NCI-H345 treated with DMSO at 0.1 percent for 48 hours (cell line): ENCODE measurements around the gene SH3BP4.
A peak's percentile ranks its signal among the peaks of the same experiment; 100 is the strongest.

Source experiments
- DNase-seq: peaks from one replicate; lab custom pipeline; 2025; ENCODE audit not compliant: unreplicated experiment; lab: John Stamatoyannopoulos, UW

Gene SH3BP4

DNA sequence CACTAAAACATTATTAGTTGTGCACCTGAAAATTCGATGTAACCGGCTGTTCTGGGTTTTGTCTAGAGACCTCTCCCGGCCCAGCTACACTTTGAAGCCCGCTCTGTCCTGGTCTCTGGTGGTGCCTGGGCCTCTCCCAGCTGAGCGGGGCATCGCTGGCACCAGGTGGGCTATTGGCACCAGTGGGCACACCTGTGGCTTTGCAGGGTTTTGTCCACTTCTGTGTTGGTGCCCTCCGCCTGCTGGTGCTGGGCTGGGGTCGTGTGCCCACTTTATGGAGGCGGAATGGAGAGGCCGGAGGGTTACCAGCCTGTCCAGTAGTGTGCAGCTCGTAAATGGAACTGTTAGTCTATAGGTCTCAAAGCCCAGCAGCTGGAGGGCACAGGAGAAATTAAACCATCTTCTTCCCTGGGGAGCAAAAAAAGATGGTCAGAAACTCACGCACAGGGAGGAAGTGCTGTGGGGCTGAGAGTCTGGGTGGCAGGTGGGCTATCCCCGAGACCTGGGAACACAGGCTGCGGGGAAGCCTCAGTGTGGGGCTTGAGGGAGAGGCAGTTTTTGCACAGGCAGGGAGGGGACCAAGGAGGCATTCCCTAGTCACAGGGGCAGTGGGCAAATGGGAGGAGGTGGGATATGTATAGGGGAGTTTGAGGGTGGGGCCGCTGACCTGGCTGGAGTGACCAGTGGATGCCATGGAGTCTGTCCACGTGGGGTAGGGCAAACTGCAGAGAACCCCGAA is 30.4 kb downstream of the SH3BP4 start:
- no peak for DNase-seq

DNA sequence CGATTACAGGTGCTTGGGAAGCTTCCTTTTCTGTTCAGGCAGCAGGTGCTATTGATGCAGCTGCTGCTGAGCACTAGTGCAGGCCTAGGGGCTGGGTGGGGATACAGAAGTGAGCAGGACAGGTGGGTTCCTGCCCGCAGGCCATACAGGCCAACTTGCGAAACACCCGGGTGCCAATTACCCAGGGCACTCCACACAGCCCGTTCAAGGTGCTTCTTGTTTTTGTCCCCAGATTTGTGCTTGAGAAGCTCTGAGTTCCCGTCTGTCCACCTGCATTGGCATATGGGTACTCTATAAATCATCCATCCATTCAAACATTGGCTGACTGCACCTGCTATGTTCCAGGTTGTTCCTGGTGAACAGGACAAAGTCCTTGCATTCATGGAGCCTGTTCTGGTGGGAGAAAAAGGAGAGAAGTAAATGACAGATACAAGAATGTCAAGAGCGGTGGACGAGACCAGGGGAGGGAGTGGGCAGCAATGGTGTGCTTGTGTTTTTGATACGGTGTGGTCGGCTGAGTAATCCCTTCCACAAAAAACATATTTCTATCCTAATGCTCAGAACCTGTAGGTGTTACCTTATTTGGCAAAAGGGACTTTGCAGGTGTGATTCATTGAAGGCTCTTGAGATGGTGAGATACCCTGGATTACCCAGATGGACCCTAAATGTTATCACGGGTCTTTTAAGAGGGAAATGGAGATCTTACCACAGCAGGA is 31.4 kb downstream of the SH3BP4 start:
- peak; percentile 95 for DNase-seq

DNA sequence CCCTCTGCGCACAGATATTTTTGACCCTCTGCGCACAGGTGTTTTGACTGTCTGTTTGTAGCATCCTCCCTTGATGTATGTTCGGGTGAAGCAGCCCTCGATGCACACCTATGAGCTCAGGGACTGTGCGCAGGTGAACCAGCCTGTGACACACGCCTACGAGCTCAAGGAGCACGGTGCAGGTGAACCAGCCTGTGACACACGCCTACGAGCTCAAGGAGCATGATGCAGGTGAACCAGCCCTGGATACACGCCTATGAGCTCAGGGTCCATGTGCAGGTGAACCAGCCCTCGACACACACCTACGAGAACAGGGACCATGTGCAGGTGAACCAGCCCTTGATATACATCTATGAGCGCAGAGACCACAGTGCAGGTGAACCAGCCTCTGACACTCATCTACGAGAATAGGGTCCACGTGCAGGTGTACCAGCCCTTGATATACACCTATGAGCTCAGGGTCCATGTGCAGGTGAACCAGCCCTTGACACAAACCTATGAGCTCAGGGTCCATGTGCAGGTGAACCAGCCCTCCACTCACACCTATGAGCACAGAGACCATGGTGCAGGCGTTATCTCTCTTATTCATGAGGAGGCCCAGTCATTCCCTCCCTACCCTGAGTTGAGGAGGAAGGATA is 33.9 kb downstream of the SH3BP4 start:
- no peak for DNase-seq

DNA sequence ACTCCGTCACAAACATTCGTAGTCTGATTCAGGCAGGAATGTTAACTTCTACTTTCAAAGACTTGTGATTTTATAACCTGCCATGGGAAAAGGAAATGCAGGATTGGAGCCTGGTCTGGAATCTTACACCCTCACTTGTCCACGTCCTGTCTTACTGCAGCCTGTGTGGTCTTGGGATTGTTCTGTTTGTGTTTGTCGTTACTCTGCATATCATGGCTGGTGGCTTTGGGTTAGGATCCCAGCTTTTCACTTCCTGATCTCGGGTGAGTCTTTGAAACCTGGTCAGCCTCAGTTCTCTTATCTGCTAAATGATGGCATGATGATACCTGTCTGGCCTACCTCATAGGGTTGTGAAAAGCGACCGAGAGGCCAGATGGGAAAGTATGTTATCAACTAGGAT is 34.6 kb downstream of the SH3BP4 start:
- no peak for DNase-seq

DNA sequence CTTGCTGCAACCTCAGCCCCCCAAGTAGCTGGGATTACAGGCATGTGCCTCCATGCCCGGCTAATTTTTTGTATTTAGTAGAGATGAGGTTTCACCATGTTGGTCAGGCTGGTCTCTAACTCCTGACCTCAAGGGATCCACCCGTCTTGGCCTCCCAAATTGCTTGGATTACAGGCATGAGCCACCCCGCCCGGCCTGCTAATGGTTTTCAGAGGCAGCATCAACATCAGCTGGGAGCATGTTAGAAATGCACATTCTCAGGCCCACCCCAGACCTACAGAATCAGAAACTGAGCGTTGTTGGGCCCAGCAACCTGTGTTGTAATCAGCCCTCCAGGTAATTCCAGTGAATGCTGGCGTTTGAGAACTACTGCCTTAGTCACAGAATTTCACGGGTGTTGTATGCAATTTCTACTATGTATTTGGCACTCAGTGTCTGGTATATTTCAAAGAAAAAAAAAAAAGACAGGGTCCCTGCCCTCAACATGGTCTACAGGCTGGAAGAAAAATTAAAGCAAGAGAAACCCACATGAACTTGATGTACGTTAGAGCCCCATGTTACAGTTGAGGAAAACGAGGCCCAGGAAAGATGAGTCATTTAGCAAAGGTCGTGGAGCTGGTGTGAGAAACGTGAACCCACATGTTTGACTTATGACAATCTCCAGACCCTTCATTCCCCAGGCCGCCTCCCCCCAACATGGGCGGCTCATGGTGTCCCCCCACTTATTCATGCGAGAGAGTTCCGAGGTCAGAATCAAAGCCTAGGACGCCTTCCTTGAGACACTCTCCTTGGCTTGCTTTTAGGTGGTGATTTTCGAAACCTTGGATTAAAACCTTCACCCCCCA is 35.3 kb downstream of the SH3BP4 start:
- no peak for DNase-seq

DNA sequence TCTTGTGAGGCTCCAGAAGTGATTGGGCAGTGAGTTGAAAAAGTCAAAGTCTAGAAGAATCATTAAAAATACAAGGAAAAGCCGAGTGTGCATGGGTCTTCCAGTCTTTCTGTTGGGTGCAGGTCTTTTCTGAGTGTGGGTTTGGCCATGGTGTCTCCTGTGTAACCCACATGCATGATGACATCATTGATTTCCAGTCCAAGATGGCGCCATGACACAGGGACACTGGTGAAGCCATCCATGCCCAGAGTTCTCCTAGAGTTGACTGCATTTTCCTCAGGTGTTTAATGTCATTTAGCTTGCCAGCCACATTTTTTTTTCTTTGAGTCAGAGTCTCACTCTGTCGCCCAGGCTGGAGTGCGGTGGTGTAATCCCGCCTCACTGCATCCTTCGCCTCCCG is 35.9 kb downstream of the SH3BP4 start:
- DNase-seq = no peak

DNA sequence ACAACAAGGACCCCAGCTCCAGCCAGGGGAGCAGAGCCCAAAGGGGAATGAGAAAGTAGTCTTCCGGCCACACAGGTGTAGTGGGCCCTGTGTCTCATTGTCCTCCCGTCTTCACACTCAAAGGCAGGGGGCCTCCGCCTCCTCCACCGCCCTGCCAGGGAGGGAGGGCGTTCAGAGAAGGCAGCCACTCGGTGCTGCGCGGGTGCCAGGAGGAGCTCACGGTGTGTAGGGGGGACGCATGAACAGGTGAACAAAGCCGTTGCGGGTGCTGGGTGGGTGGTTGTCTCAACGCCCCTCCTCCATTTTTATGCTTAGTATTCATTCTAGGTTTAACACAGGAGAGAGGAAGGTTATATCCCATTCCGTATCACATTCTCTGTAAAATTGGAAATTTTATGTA is 36.7 kb downstream of the SH3BP4 start:
- no peak for DNase-seq

DNA sequence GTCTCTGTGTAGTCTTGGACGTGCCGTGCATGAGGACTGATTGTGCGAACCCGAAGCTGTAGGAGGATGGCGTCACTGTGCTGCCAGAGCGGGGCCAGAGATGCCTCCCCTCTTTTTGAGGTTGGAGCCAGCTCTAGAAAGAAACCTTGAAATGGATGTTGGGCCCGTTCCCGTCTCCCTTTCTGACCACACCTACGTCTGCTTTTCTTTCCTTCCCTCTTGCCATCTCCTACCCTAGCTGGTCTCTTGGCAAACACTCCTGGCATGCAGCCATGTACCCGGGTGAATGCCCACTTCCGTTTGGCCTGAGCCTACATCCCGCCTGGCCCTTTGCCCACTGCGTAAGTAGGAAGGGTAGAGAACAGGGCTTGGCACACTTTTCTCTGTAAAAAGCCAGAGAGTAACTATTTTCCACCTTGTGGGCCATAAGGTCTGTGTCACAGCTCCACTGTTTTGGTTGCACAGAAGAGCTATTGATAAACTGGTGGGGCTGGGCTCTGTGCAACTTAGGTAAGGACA is 37.4 kb downstream of the SH3BP4 start:
- DNase-seq = no peak

DNA sequence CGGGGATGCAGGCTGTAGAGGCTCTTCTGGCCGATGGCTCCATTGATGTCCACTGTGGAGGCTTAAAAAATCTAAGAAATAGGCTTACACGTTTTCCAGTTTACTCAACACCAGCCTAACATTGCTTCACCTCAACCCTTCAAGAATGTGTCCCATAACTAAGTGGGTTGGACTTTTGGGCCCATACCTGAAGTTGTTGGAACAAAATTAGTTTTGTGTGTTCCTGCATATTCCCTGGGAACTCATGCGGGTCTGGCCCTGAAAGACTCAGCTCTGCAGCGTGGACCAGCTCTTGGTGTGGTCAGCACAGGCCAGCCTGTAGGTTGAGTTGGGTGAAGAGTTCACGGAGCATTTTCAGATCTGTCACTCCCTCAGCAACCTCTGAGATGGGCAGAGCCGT is 38.5 kb downstream of the SH3BP4 start:
- no peak for DNase-seq

DNA sequence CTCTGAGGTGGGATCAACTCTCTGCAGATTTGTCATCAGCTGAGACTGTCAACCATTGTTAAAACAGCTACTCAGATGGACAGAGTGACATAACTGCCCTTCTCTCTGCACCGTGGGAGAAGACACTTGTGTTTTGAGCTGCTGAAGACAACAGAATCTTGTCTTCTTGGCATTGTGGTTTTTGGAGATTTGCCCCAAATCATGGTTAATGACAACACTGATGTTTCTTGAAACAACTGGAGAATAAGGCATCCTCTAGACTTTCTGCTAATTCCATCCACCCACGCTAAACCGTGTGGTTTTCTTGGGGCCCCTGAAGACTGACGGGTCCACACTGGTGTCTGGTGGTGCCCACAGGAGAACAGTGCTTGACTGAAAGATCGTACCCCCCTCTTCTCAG is 39.5 kb downstream of the SH3BP4 start:
- no peak for DNase-seq

DNA sequence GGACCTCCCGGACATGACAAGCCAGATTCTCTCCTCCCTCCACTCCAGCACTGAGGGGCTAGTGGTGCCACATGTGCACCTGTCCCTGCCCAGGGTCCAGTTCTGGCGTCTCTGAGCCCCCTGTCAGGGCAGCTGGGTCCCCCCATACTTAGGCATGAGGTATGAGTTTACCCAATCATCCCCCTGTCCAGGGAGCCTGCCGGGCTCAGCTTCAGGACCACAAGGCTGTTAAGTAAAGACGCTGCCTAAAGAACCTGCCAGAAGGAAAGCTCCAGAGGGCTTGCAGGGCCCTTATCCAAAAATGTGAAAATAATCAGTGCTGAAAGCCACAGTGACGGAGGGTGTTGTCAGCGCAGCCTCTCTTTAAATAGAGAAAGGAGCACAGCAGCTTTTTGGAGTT is 40.0 kb downstream of the SH3BP4 start:
- DNase-seq = no peak

DNA sequence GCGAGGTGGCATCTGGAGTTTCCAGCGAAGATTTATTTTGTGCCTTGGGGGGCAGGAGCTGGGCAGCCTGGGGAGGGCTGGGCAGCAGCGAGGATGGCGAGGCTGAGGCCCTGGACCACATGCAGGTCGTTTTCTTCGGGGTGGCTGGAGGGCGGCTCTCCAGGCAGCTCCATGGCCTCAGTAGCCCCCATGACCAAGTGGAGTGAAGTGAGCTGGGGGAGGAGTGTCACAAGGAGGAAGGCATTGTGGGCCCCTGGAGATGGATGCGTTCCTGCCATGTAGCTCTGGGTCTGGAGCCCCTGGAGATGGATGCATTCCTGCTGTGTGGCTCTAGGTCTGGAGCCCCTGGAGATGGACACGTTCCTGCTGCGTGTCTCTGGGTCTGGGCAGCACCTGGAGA is 40.4 kb downstream of the SH3BP4 start:
- DNase-seq = no peak

DNA sequence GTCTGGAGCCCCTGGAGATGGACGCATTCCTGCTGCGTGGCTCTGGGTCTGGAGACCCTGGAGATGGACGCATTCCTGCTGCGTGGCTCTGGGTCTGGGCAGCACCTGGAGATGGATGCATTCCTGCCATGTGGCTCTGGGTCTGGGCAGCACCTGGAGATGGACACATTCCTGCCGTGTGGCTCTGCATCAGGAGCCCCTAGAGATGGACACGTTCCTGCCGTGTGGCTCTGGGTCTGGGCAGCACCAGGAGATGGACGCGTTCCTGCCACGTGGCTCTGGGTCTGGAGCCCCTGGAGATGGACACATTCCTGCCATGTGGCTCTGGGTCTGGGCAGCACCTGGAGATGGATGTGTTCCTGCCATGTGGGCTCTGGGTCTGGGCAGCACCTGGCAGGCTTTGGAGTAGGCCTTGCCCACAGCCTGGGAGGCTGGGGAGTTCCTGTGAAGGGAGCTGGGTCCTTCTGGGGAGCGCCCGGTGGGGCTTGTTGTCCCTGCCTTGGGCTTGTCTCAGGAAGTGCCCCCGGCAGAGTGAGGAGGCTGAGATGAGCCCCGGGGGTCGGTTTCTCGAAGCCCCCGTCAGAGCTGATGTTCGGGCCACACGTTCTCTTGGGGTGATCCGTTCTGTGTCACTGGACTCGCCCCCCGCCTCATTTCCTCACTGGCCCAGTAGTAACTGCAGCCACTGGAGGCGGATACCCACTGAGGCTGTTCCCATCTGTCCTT is 41.0 kb downstream of the SH3BP4 start:
- DNase-seq = no peak

DNA sequence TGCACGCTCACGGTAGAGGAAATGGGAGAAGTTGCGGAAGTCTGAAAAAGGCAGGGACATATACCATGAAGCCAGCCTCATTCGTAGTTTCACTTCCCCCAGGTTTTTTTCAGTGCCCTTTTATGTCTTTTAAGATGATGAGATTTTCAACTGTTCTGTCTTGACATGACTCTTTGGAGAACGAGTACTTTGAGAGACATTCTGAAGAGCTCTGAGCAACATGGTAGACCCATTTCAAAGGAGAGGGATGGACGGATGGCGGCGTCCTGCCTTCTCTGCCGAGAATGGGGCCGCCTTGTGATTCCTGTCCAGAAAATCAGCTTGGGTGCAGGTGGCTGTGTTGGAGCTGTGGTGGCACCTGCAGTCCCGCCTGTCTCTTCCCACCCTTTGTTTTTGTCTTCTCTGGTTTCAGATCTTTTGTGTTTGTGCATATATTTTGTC is 41.7 kb downstream of the SH3BP4 start:
- peak; percentile 43 for DNase-seq

DNA sequence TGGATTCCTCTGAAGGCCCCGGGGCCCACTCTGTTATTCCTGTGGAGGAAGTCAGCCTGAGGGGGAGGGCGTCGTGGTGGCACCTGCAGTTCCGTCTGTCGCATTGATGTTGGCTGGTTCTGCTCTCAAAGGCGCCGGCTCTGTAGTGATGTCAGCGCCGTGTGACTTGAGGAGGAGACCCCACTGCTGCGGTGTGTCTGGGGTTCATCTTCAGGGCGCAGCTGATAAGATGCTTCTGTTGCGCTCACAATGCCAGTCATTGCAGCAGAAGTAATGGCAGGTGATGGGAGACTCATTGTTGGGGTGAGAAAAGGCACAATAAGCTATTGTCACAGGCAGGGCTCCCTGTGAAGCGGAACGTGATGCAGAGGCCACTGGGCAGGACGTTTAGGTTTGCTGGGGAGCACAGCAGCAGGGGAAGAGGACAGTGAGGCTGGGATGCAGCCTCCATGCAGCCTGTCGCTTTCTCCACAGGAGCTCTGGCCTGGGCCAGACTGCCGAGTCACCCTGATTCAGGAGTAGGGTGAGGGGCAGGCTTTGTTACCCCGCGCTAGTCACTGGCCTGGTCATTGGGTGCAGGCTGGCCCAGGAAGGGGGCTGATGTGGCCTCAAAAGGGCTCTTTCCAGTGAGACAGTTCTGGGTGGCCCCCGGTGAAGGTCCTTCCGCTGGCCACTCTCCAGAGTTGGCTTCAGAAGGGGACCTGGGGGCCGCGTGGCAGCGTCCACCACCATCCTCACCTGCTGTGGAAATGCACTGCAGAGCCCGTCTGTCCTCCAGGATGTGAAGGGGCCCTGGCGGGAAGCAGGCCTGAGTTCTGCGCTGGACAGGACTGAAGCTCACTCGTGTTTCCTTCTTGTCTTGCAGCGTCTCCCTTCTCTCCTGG is 42.9 kb downstream of the SH3BP4 start:
- peak; percentile 17 for DNase-seq

DNA sequence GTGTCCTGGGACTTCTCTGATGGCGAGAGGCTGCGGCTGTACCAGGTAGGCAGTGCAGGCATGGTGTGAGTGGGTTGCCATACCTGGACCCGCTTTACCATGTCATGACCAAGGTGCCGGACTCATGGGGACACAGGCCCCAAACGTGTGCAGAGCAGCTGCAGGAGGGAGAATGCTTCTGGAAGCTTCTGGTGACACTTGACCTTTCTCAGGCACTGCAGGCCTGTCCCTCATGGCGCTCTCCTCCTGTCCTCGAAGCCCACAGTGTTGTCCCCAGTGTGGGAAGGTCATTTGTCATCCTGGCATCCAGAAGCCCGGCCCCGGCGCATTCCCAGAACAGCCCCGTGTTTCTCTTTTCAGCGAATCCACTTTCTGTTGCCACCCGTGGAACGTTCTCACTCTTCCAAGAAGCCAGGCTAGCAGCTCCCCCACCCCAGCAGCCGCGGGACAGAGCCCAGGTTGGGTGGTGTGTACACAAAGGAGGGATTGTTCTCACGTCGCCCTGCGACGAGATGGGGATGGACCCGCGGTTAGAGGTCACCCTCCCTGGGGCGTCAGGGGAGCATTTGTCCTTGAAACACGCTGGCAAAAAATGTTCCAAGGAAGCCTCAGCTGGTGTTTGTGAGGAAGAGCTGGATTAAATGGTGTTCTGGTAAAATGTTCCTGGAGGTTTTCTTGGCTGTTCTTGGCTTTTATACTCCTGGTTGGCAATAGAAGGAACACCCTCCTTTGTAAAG is 43.7 kb downstream of the SH3BP4 start:
- no peak for DNase-seq

DNA sequence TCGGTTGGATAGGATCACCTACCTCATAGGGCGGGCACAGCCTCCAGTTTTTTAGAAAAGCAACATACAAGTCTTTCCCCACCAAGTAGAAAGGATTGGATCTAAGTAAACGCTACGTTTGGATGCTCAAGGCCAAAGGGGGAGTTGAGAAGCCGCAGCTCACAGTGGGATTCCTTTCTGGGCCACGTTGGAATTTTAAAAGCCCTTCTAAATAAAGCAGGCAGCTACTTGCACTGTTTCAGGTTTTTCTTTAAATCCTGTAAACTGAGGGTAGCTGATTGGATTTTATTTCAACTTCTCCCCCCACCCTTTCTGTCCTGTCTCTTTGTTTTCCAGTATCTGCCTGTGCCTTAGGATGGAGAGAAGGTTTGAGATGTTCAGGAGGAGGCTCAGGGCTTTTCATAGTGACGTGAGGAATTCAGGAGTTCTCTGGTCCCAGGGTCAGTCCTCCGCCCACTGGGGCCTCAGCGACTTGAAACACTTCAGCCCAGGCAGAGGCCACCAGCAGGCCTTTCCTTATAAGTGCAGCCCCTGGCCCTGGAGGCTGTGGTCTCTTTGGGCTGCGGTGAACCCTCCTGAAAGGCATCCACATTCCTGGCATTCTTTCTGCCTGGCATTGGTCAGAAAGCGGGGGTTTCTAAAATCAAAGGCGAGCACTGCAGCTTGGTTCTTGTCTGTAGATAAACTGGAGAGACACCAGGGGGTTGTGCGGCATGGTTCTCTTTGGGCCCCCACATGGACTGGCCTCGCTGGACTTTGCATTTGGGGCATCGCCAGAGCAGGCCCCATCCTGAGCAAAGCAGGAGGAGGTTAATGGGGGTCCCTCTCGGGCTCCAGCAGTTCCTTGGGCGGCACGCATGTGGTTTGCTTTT is 44.5 kb downstream of the SH3BP4 start:
- DNase-seq = no peak

DNA sequence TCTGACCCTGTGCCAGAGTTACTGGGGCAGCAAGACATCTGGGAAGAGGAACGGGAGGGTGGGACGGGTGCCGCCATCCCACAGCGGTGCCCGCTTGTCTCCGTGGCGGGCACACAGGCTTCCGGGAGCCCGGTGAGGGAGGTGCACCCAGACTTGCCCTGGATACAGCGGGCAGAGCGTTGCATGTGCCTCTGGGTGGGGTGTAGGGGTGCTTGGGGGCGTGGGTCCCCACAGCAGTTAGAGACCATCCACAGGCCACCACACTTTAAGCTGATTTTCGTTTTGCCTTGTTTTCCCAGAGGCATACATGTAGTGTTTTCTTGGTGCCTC is 45.1 kb downstream of the SH3BP4 start:
- DNase-seq = no peak
